GDM1 (cell line): Measurements from ENCODE around the gene RDH11.
"Not testable (repeated sequence)": the region's sequence is repeated elsewhere in the genome, so short reads cannot be mapped to it uniquely, and the experiment has no call there.

Experiments
- DNase-seq: peaks from one replicate; lab custom pipeline; 2025; lab: John Stamatoyannopoulos, UW

RDH11 gene

GRCh38 chr14:67695394-67695949, at the start of gene RDH11:
Gene RDH11 (minus strand): TSS chr14:67695764. CDS start chr14:67695703, 61 bp downstream.
- peak; percentile 78 for DNase-seq

GRCh38 chr14:67744046-67744445, 48.5 kb upstream of the RDH11 start:
- DNase-seq: no peak

GRCh38 chr14:67738740-67739504, 43.4 kb upstream of the RDH11 start:
- no peak for DNase-seq

GRCh38 chr14:67736771-67737170, 41.2 kb upstream of the RDH11 start:
- DNase-seq: no peak

- no peak for DNase-seq
Observed at GRCh38 chr14:67735336-67736147, 40.0 kb upstream of the RDH11 start.

- DNase-seq: no peak
Observed at GRCh38 chr14:67734675-67735074, 39.1 kb upstream of the RDH11 start.

GRCh38 chr14:67733616-67734015, 38.1 kb upstream of the RDH11 start:
- no peak for DNase-seq

- no peak for DNase-seq
Observed at GRCh38 chr14:67729072-67729885, 33.7 kb upstream of the RDH11 start.

- DNase-seq: no peak
Observed at GRCh38 chr14:67728258-67728657, 32.7 kb upstream of the RDH11 start.

GRCh38 chr14:67727361-67727760, 31.8 kb upstream of the RDH11 start:
- no peak for DNase-seq

- no peak for DNase-seq
Observed at GRCh38 chr14:67725171-67725570, 29.6 kb upstream of the RDH11 start.

- no peak for DNase-seq
Observed at GRCh38 chr14:67722293-67722692, 26.7 kb upstream of the RDH11 start.

- DNase-seq: no peak
Observed at GRCh38 chr14:67721875-67722274, 26.3 kb upstream of the RDH11 start.

GRCh38 chr14:67719866-67720265, 24.3 kb upstream of the RDH11 start:
- no peak for DNase-seq

- DNase-seq: not testable (repeated sequence)
Observed at GRCh38 chr14:67719385-67719784, 23.8 kb upstream of the RDH11 start.

GRCh38 chr14:67718265-67718664, 22.7 kb upstream of the RDH11 start:
- DNase-seq: no peak

GRCh38 chr14:67717048-67717447, 21.5 kb upstream of the RDH11 start:
- DNase-seq: no peak

GRCh38 chr14:67710209-67710608, 14.6 kb upstream of the RDH11 start:
- DNase-seq: no peak

- DNase-seq: not testable (repeated sequence)
Observed at GRCh38 chr14:67709796-67710195, 14.2 kb upstream of the RDH11 start.

- not testable (repeated sequence) for DNase-seq
Observed at GRCh38 chr14:67709346-67709745, 13.8 kb upstream of the RDH11 start.

GRCh38 chr14:67705211-67705610, 9.6 kb upstream of the RDH11 start:
- DNase-seq: no peak

- peak; percentile 36 for DNase-seq
Observed at GRCh38 chr14:67704484-67705089, 9.0 kb upstream of the RDH11 start.
